HEK293 (cell line): Measurements from ENCODE around the gene ADAMTS2.

ENCODE experiments used
- CTCF ChIA-PET: fragments of 350-600 bp; formaldehyde crosslinking; extraction: SDS; loops from one replicate; lab custom pipeline; 2021; ENCODE audit warnings: antibody characterized with exemption; lab: Yijun Ruan, JAX
- POLR2A ChIA-PET: fragments of 300-600 bp; formaldehyde crosslinking; extraction: SDS; loops from one replicate; lab custom pipeline; 2020; ENCODE audit warnings: antibody characterized with exemption, inconsistent platforms; lab: Yijun Ruan, JAX
- H3K27ac ChIP-seq: fragments of 200-500 bp; sonication (Bioruptor generic); 2 replicates; pipeline ENCODE4 v1.5.1; 2014; ENCODE audit warnings: low read depth, low read length, control low read depth, inconsistent platforms; ENCODE audit errors: extremely low read depth
- H3K36me3 ChIP-seq, 2 experiments: fragments of 200-500 bp in 1 of 2; sonication (Bioruptor generic) in 1 of 2; 1 replicate in 1 of 2; 2 replicates in 1 of 2; pipeline ENCODE4 v1.5.1; 2014 to 2017; ENCODE audit warnings: inconsistent platforms in 2 of 2, low read length in 2 of 2; ENCODE audit not compliant: control insufficient read depth in 2 of 2, insufficient read depth in 1 of 2
- H3K4me1 ChIP-seq: fragments of 200-500 bp; sonication (Bioruptor generic); 2 replicates; pipeline ENCODE4 v1.5.1; 2014; ENCODE audit warnings: mild to moderate bottlenecking, low read length, inconsistent platforms; ENCODE audit not compliant: control insufficient read depth, insufficient read depth
- H3K4me3 ChIP-seq: 2 replicates; pipeline ENCODE4 v1.5.1; 2011; ENCODE audit warnings: low read depth, mild to moderate bottlenecking, control low read depth, low read length, moderate library complexity
- H3K9me3 ChIP-seq: fragments of 200-500 bp; sonication (Bioruptor generic); 2 replicates; pipeline ENCODE4 v1.5.1; 2014; ENCODE audit warnings: low read depth, low read length, inconsistent platforms; ENCODE audit not compliant: control insufficient read depth, insufficient read depth
- EGR2 ChIP-seq: fragments of 450-650 bp; formaldehyde crosslinking; IDR thresholded peaks from 2 replicates; pipeline ENCODE4 v1.5.1; 2016; ENCODE audit warnings: low read depth, missing biosample characterization, missing genetic modification characterization
- HOXD13 ChIP-seq: sonication (generic); formaldehyde crosslinking; IDR thresholded peaks from 2 replicates; pipeline ENCODE4 v1.8.0; 2022; ENCODE audit warnings: missing genetic modification reagents, borderline replicate concordance
- KLF16 ChIP-seq: fragments of 450-650 bp; formaldehyde crosslinking; IDR thresholded peaks from 2 replicates; pipeline ENCODE4 v1.5.1; 2017; ENCODE audit warnings: missing biosample characterization, missing genetic modification characterization
- KLF17 ChIP-seq: fragments of 450-650 bp; formaldehyde crosslinking; IDR thresholded peaks from 2 replicates; pipeline ENCODE4 v1.5.1; 2016; ENCODE audit warnings: missing biosample characterization, missing genetic modification characterization
- MZF1 ChIP-seq: fragments of 450-650 bp; formaldehyde crosslinking; IDR thresholded peaks from 2 replicates; pipeline ENCODE4 v1.5.1; 2017; ENCODE audit warnings: missing biosample characterization, missing genetic modification characterization, borderline replicate concordance
- WT1 ChIP-seq: fragments of 450-650 bp; formaldehyde crosslinking; IDR thresholded peaks from 2 replicates; pipeline ENCODE4 v1.5.1; 2016; ENCODE audit warnings: missing biosample characterization, missing genetic modification characterization
- ZBTB10 ChIP-seq: fragments of 450-650 bp; formaldehyde crosslinking; IDR thresholded peaks from 2 replicates; pipeline ENCODE4 v1.5.1; 2016; ENCODE audit warnings: missing biosample characterization, missing genetic modification characterization
- ZFHX2 ChIP-seq: fragments of 450-650 bp; formaldehyde crosslinking; conservative IDR thresholded peaks from 2 replicates; pipeline ENCODE4 v1.5.1; 2016; ENCODE audit warnings: missing biosample characterization, missing genetic modification characterization
- ZFP3 ChIP-seq: fragments of 450-650 bp; formaldehyde crosslinking; IDR thresholded peaks from 2 replicates; pipeline ENCODE4 v1.5.1; 2016; ENCODE audit warnings: low read depth, missing biosample characterization, missing genetic modification characterization
- ZNF184 ChIP-seq: fragments of 450-650 bp; IDR thresholded peaks from 2 replicates; pipeline ENCODE4 v1.5.1; 2018; ENCODE audit warnings: missing biosample characterization, mild to moderate bottlenecking, missing genetic modification characterization
- ZNF335 ChIP-seq: fragments of 450-650 bp; formaldehyde crosslinking; conservative IDR thresholded peaks from 2 replicates; pipeline ENCODE4 v1.5.1; 2016; ENCODE audit warnings: missing biosample characterization, missing genetic modification characterization
- ZNF398 ChIP-seq: fragments of 450-650 bp; formaldehyde crosslinking; IDR thresholded peaks from 2 replicates; pipeline ENCODE4 v1.5.1; 2017; ENCODE audit warnings: missing biosample characterization, missing genetic modification characterization
- ZNF501 ChIP-seq: fragments of 450-650 bp; formaldehyde crosslinking; IDR thresholded peaks from 2 replicates; pipeline ENCODE4 v1.5.1; 2016; ENCODE audit warnings: missing biosample characterization, missing genetic modification characterization
- ZNF629 ChIP-seq: fragments of 450-650 bp; formaldehyde crosslinking; IDR thresholded peaks from 2 replicates; pipeline ENCODE4 v1.5.1; 2017; ENCODE audit warnings: missing biosample characterization, missing genetic modification characterization
- ZSCAN4 ChIP-seq: fragments of 450-650 bp; formaldehyde crosslinking; IDR thresholded peaks from 2 replicates; pipeline ENCODE4 v1.5.1; 2017; ENCODE audit warnings: missing biosample characterization, missing genetic modification characterization
- ZSCAN5A ChIP-seq: fragments of 450-650 bp; formaldehyde crosslinking; IDR thresholded peaks from 2 replicates; pipeline ENCODE4 v1.5.1; 2016; ENCODE audit warnings: missing biosample characterization, missing genetic modification characterization
- TF ChIP-seq, protein P1 (sequence below): fragments of 450-650 bp; formaldehyde crosslinking; IDR thresholded peaks from 2 replicates; pipeline ENCODE4 v1.5.1; 2016; ENCODE audit warnings: missing biosample characterization, missing genetic modification characterization

The ADAMTS2 gene

DNA sequence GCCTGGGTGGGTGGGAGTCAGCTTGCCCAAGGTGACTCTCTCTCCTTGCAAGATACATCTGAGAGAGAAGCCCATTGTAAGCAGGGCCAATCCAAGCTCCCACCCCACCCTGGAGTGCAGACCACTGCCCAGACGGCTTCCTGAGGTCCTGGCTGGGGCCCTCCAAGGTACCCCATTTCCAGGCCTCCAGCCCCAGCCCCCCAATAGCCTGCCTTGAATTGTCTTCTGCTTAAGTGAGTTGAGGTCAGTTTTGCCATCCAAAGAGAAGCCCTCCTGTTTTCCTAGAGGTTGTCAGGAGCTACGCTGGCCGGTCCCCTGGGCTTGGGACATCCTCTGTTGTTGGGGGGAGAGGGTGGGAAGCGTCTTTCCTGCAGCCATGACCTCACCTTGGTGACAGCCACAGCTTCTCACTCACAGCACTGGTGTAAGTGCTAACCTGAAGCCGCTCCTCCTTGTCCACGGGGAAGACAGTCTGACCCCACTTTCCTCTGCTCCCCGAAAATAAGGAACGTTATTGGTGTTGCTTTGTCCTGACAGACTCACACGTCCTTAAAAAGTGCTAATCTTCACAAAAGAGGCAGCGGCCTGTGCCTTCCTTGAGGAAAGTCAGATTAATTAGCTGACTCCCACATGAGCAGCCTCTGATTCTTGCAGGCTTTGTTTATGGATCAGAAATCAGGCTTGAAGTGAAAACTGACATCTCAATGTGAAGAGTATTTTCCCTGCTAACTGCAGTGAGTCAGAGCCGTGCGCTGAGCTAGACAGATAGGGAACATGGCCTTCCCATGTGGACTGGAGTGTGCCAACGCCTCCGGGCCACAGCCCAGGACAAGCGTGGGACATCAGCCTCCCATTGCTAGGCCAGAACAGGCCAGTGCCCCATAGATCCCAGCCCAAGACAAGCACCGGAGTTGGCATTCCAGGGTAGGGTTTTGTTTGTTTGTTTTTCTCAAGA, 52.3 kb downstream of the ADAMTS2 start:
- Histone ChIP-seq H3K4me1 (no peaks in the 10 kb centered on the region), H3K4me3 (no peak overlapping the region), H3K36me3 (no peaks in the 10 kb centered on the region), H3K27ac (no peak overlapping the region), H3K9me3 (no peaks in the 10 kb centered on the region)
- TF ChIP-seq KLF16 (tag by site-specific recombination) (no peak), ZNF501 (tag by site-specific recombination) (no peak), ZNF184 (tag by site-specific recombination) (no peak), ZFHX2 (tag by site-specific recombination) (no peak)
- CTCF ChIA-PET = no interaction called here
- POLR2A ChIA-PET = no interaction called here

GRCh38 chr5:179292202-179292601, 53.1 kb downstream of the ADAMTS2 start:
- H3K36me3 ChIP-seq = no peaks in the 10 kb centered on the region
- H3K4me3 ChIP-seq = no peak overlapping the region
- ChIA-PET CTCF (no interaction called here), POLR2A (no interaction called here)
- no peaks in the 10 kb centered on the region for H3K9me3 ChIP-seq
- H3K27ac ChIP-seq = no peak overlapping the region
- no peaks in the 10 kb centered on the region for H3K4me1 ChIP-seq
- TF ChIP-seq EGR2 (no peak), ZNF184 (tag by site-specific recombination) (no peak), ZNF398 (no peak), ZBTB10 (tag by site-specific recombination) (no peak), ZSCAN4 (tag by site-specific recombination) (no peak), WT1 (tag by site-specific recombination) (no peak), MZF1 (tag by site-specific recombination) (no peak), HOXD13 (CRISPR knock-in tag) (no peak), ZSCAN5A (tag by site-specific recombination) (no peak), KLF17 (no peak), ZNF629 (tag by site-specific recombination) (no peak), ZNF335 (tag by site-specific recombination) (no peak), ZFP3 (tag by site-specific recombination) (no peak)
- TF ChIP-seq, protein P1, sequence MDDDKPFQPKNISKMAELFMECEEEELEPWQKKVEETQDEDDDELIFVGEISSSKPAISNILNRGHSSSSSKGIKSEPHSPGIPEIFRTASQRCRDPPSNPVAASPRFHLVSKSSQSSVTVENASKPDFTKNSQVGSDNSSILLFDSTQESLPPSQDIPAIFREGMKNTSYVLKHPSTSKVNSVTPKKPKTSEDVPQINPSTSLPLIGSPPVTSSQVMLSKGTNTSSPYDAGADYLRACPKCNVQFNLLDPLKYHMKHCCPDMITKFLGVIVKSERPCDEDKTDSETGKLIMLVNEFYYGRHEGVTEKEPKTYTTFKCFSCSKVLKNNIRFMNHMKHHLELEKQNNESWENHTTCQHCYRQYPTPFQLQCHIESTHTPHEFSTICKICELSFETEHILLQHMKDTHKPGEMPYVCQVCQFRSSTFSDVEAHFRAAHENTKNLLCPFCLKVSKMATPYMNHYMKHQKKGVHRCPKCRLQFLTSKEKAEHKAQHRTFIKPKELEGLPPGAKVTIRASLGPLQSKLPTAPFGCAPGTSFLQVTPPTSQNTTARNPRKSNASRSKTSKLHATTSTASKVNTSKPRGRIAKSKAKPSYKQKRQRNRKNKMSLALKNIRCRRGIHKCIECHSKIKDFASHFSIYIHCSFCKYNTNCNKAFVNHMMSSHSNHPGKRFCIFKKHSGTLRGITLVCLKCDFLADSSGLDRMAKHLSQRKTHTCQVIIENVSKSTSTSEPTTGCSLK (tag by site-specific recombination) = no peak
- TF ChIP-seq, all 188 proteins: peak for 0
